ENCODE measurements around the gene SLC19A1.

Gene SLC19A1

DNA sequence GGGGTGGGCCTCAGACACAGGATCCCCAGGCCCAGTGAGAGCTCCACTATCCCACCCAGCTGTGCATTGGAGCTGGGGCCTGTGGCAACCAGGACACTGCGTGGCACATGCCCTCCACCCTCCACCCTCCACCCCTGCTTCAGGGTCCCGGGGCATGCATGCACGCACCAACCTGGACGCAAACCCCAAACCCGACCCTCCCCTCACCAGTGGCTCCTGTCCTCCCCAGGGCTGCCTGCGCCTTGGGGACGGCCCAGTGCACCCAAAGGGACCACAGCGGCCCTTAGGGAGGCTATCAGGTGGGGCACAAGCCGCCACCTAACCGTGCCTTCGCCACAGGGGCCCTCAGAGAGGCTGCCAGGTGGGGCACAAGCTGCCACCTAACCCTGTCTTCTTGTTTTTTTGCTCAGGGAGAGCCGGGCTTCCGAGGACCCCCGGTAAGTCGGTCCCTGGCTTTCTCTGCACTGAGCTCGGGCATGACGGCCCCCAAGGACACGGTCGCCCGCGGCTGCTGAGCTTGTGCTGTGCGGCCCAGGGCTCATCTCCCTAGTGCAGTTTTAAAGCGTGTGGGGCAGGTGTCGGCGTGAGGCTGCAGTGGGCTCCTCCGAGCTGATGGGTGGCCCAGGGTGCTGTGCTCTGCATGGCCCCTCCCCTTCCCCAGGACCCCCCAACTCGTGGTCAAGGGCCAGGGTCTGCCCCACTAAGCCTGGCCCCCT is 47.9 kb downstream of the SLC19A1 start:
- no peak overlapping the region for H3K9ac ChIP-seq (ENCODE audit: insufficient read length)

DNA sequence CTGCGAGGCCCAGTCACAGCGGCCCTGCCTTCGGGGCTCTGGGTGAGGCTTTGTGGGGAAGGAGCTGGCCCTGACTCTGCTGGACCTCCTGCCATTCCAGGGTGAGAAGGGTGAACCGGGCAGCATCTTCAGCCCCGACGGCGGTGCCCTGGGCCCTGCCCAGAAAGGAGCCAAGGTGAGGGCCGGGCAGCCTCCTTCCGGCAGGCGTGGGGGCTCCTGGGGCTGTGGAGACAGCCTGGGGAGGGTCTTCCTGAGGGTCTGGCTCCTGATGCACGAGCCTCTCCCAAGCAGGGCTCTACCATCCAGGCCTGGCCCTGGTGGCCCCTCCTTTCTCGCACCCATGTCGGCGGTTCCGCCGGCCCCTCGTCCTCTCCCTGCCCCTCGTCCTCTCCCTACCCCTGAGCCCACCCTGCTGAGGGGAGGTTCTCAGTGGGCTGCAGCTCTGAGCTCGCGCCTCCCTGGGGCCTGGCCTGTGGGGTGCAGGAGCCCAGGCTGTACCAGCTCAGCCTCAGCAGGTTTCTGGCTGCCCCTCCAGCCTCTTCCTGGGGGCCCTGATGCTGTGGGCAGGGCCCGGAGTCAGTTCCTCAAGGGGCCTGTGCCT is 48.7 kb downstream of the SLC19A1 start:
- H3K9me3 ChIP-seq (ENCODE audit: low read depth, low read length) = no peaks in the 10 kb centered on the region
- DNase-seq (ENCODE audit: low read depth, low spot score) = no peak
- H3K9ac ChIP-seq (ENCODE audit: insufficient read length) = no peak overlapping the region
- H3K4me3 ChIP-seq = no peak overlapping the region
- H3K27ac ChIP-seq = no peak overlapping the region
- no peaks in the 10 kb centered on the region for H3K36me3 ChIP-seq (ENCODE audit: insufficient read depth, low read length)
- TF ChIP-seq EZH2 (IDR thresholded peaks at IDR 0.05) (no peak), POLR2AphosphoS5 (IDR thresholded peaks at IDR 0.05; ENCODE audit: borderline replicate concordance, low read depth, low read length) (no peak), FOXP2 (optimal IDR thresholded peaks at IDR 0.05; ENCODE audit: control extremely low read depth, extremely low read length, insufficient read depth) (no peak)

More for the DNA sequence above, 47.9 kb downstream of the SLC19A1 start:
- H3K9me3 ChIP-seq (ENCODE audit: low read depth, low read length) = no peaks in the 10 kb centered on the region
- no peak for DNase-seq (ENCODE audit: low read depth, low spot score)
- H3K27ac ChIP-seq = no peak overlapping the region
- no peak overlapping the region for H3K4me3 ChIP-seq
- TF ChIP-seq FOXP2 (optimal IDR thresholded peaks at IDR 0.05; ENCODE audit: control extremely low read depth, extremely low read length, insufficient read depth) (no peak), EZH2 (IDR thresholded peaks at IDR 0.05) (no peak), POLR2AphosphoS5 (IDR thresholded peaks at IDR 0.05; ENCODE audit: borderline replicate concordance, low read depth, low read length) (no peak)
- H3K36me3 ChIP-seq (ENCODE audit: insufficient read depth, low read length) = no peaks in the 10 kb centered on the region

DNA sequence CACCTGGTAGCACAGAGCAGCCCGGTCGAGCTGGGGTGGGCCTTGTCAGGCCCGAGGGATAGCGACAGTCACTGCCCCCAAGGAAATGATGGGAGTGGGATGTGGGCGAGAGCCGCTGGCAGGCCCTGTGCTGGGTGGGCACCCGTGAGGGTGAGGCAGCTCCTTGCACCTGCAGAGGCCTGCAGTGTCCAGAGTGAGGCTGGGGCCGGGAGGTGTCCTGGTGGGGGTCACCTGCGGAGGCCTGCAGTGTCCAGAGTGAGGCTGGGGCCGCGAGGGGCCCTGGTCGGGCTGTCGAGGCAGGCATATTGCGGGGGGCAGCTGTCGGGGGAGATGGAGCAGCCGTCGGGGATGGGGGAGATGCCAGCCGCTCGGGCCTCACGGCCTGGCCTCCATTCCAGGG is 49.5 kb downstream of the SLC19A1 start:
- H3K27ac ChIP-seq = no peak overlapping the region
- H3K4me3 ChIP-seq = no peak overlapping the region
- no peak for DNase-seq (ENCODE audit: low read depth, low spot score)
- H3K36me3 ChIP-seq (ENCODE audit: insufficient read depth, low read length) = no peaks in the 10 kb centered on the region
- H3K9me3 ChIP-seq (ENCODE audit: low read depth, low read length) = no peaks in the 10 kb centered on the region
- no peak overlapping the region for H3K9ac ChIP-seq (ENCODE audit: insufficient read length)
- TF ChIP-seq POLR2AphosphoS5 (IDR thresholded peaks at IDR 0.05; ENCODE audit: borderline replicate concordance, low read depth, low read length) (no peak), FOXP2 (optimal IDR thresholded peaks at IDR 0.05; ENCODE audit: control extremely low read depth, extremely low read length, insufficient read depth) (no peak), EZH2 (IDR thresholded peaks at IDR 0.05) (no peak)

DNA sequence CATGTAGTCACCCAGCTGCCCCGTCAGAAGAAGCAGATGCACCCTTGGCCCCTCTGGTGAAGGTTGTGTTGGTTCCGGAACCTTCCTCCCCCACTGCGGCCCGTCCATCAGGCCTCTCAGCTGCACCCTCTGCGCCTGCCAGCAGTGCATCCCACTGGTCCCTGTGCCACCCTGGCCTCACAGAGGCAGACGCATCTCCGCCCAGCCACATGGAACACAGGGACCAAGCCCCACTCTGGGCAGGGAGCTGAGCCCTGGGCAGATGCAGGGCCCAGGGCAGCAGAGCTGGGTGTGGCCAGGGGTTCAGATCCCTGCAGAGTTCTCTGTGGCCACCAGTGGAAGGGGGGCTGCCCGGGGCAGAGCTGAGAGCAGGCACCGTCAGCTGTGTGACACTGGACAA is 50.6 kb downstream of the SLC19A1 start:
- no peaks in the 10 kb centered on the region for H3K36me3 ChIP-seq (ENCODE audit: insufficient read depth, low read length)
- TF ChIP-seq POLR2AphosphoS5 (IDR thresholded peaks at IDR 0.05; ENCODE audit: borderline replicate concordance, low read depth, low read length) (no peak), EZH2 (IDR thresholded peaks at IDR 0.05) (no peak), FOXP2 (optimal IDR thresholded peaks at IDR 0.05; ENCODE audit: control extremely low read depth, extremely low read length, insufficient read depth) (no peak)
- no peaks in the 10 kb centered on the region for H3K9me3 ChIP-seq (ENCODE audit: low read depth, low read length)
- no peak overlapping the region for H3K27ac ChIP-seq
- DNase-seq (ENCODE audit: low read depth, low spot score) = no peak
- H3K9ac ChIP-seq (ENCODE audit: insufficient read length) = no peak overlapping the region
- H3K4me3 ChIP-seq = no peak overlapping the region

DNA sequence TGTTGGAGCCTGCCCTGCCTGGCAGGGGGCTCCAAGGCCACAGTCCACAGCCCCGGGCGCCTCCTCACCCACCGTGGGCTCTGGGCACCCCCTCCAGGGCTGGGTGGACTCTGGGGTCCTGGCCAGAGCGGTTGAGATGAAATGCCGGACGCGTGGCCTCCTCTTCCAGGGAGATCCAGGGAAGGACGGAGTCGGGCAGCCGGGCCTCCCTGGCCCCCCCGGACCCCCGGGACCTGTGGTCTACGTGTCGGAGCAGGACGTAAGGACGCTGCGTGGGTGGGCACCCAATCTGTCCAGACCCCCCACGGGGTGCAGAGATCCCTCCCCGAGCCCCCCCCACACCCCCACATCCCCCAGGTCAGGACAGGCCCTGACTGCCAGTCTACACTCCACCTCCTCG is 51.2 kb downstream of the SLC19A1 start:
- Histone ChIP-seq H3K4me3 (no peak overlapping the region), H3K36me3 (ENCODE audit: insufficient read depth, low read length) (no peaks in the 10 kb centered on the region), H3K9ac (ENCODE audit: insufficient read length) (no peak overlapping the region), H3K27ac (no peak overlapping the region), H3K9me3 (ENCODE audit: low read depth, low read length) (no peaks in the 10 kb centered on the region)
- DNase-seq (ENCODE audit: low read depth, low spot score) = no peak
- TF ChIP-seq FOXP2 (optimal IDR thresholded peaks at IDR 0.05; ENCODE audit: control extremely low read depth, extremely low read length, insufficient read depth) (no peak), EZH2 (IDR thresholded peaks at IDR 0.05) (no peak), POLR2AphosphoS5 (IDR thresholded peaks at IDR 0.05; ENCODE audit: borderline replicate concordance, low read depth, low read length) (no peak)

DNA sequence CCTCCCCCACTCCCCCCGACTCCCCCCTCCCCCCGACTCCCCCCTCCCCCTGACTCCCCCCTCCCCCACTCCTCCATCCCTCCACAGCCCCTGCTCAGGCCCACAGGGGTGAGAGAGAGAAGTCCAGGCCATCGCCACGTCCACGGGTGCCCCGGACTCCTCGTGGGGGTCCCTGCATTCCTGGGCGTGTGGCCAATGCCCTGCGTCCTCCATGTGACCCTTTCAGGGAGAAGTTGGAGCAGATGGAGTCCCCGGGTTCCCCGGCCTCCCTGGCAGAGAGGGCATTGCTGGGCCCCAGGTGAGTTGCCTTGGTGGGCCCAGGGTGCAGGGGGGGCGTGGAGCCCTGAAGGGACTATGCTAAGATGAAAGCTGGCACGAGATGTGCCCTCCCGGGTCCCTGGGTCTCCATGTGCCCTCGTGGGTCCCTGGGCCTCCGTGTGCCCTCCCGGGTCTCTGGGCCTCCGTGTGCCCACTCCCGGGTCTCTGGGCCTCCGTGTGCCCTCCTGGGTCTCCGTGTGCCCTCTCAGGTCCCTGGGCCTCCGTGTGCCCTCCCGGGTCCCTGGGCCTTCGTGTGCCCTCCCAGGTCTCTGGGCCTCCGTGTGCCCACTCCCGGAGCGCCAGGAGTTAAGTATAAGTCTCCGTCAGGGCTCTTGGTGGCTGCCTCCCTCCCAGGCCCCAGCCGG is 52.0 kb downstream of the SLC19A1 start:
- Histone ChIP-seq H3K9ac (ENCODE audit: insufficient read length) (no peak overlapping the region), H3K4me3 (no peak overlapping the region), H3K27ac (no peak overlapping the region), H3K36me3 (ENCODE audit: insufficient read depth, low read length) (no peaks in the 10 kb centered on the region), H3K9me3 (ENCODE audit: low read depth, low read length) (no peaks in the 10 kb centered on the region)
- no peak for TF ChIP-seq FOXP2 (optimal IDR thresholded peaks at IDR 0.05; ENCODE audit: control extremely low read depth, extremely low read length, insufficient read depth)
- TF ChIP-seq EZH2 (IDR thresholded peaks at IDR 0.05) = no peak
- no peak for TF ChIP-seq POLR2AphosphoS5 (IDR thresholded peaks at IDR 0.05; ENCODE audit: borderline replicate concordance, low read depth, low read length)
- no peak for DNase-seq (ENCODE audit: low read depth, low spot score)

DNA sequence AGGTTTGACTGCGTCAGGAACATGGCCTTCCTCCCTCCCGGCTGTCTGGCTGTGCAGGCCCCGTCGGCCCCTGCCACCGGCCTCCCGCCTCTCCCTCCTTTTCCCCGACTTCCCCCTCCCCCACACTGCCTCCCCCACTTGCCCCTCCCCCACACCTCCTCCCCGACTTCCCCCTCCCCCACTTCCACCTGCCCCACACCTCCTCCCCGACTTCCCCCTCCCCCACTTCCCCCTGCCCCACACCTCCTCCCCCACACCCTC is 52.6 kb downstream of the SLC19A1 start:
- DNase-seq (ENCODE audit: low read depth, low spot score) = no peak
- no peak for TF ChIP-seq EZH2 (IDR thresholded peaks at IDR 0.05)
- no peak for TF ChIP-seq POLR2AphosphoS5 (IDR thresholded peaks at IDR 0.05; ENCODE audit: borderline replicate concordance, low read depth, low read length)
- no peak for TF ChIP-seq FOXP2 (optimal IDR thresholded peaks at IDR 0.05; ENCODE audit: control extremely low read depth, extremely low read length, insufficient read depth)
- Histone ChIP-seq H3K9me3 (ENCODE audit: low read depth, low read length) (no peaks in the 10 kb centered on the region), H3K27ac (no peak overlapping the region), H3K36me3 (ENCODE audit: insufficient read depth, low read length) (no peaks in the 10 kb centered on the region), H3K4me3 (no peak overlapping the region), H3K9ac (ENCODE audit: insufficient read length) (no peak overlapping the region)

DNA sequence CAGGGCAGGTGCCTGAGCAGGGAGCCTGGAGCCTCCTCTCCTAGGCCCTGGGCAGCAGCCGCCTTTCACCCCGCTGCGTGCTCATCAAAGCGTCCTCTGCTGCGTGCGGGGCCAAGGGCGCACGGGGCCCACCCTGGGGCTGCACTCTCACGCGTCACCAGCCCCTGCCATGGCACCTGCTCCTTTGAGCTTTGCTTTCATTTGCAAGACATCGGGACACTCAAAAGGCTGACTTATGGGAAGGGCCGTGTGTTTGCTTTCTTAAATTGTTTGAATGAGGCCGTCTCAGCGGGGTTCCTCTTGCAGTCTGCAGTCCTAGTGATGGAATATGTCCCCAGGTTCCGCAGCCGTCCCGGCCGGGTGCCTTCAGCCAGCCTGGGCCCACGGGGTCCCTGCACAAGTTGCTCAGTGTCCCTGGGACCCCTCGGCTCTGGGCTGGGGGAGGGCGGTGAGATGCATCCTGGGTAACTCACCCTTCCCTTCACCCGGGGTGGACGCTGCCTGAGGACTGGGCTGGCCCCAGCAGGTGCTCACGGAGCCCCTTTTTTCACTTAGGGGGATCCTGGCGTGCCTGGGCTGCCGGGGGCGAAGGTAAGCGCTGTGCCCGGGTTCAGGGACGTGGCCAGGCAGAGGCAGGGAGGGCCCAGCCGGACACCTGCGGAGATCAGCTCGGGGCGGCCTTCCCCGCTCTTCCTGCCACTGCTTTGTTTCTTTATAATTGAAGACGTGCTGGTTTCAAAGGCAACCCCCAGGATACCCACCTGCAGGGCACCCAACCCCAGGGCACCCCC is 53.1 kb downstream of the SLC19A1 start:
- H3K27ac ChIP-seq = no peak overlapping the region
- no peak for TF ChIP-seq EZH2 (IDR thresholded peaks at IDR 0.05)
- TF ChIP-seq FOXP2 (optimal IDR thresholded peaks at IDR 0.05; ENCODE audit: control extremely low read depth, extremely low read length, insufficient read depth) = no peak
- no peak for TF ChIP-seq POLR2AphosphoS5 (IDR thresholded peaks at IDR 0.05; ENCODE audit: borderline replicate concordance, low read depth, low read length)
- no peaks in the 10 kb centered on the region for H3K36me3 ChIP-seq (ENCODE audit: insufficient read depth, low read length)
- no peak overlapping the region for H3K4me3 ChIP-seq
- no peak for DNase-seq (ENCODE audit: low read depth, low spot score)
- no peaks in the 10 kb centered on the region for H3K9me3 ChIP-seq (ENCODE audit: low read depth, low read length)
- no peak overlapping the region for H3K9ac ChIP-seq (ENCODE audit: insufficient read length)

Data from SK-N-MC (cell line).